SKM-1 treated with dmso at 0.1 percent for 144 hours (cell line): Measurements from ENCODE around the gene CCDC181.
"Not testable (repeated sequence)": the region's sequence is repeated elsewhere in the genome, so short reads cannot be mapped to it uniquely, and the experiment has no call there.

Experiments used
- DNase-seq: peaks from one replicate; lab custom pipeline; 2025; ENCODE audit not compliant: unreplicated experiment; lab: John Stamatoyannopoulos, UW

The CCDC181 gene

DNA sequence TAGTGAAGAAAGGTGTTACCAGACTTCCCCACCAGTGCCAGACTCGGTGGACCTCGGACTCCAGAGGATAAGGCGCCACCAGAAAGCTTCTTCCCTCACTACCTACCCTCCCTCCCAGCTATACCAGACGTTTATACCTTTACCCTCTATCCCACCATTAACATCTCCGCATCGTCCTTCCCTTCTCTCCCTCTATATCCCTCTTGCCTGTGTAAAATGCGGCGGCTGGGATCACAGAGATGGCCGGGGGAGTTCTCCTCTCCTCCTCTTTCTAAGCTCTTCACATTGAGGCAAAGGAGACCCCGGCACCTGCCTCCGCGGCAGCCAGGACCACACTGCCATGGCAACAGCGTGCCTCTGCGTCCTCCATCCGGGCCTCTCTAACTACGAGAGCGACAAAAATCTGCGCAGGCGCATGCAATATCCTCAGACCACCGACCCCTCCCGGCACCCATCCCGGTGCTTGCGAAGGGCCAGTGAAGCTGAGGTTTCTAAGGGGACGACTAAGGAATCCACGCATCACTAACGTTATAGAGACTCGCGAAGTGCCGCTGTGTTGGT is at the start of gene CCDC181:
TSS of gene CCDC181 (minus strand) at position 394 of the 561 bp plus-strand sequence. CDS start 2,547 bp downstream, outside the sequence.
- DNase-seq: peak; percentile 29

DNA sequence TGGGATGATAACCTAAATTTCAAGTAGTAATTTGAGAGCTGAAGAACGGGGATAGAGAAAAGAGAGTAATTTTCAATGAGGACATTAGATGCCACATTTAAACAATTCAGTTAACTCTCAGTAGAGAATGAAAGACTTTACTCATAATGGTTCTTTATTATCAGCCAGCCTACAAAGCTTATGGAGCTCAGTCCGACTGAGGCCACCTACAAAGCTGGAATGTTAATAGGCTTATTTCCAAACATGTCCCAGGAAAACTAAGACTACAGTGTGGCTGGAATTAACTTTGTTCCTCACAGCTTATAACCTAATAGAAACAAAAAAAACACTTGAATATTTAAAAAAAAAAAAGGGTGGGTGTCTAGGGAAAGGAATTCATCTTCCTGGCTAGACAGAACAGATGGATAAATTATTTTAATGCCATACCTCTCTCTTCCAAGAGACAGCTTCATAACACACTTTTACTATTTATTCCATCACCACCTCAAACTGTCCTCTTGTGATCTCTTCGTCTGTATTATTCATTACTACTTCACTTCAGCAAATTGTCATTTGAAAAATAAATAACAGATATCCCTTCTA is 48.6 kb upstream of the CCDC181 start:
- no peak for DNase-seq

DNA sequence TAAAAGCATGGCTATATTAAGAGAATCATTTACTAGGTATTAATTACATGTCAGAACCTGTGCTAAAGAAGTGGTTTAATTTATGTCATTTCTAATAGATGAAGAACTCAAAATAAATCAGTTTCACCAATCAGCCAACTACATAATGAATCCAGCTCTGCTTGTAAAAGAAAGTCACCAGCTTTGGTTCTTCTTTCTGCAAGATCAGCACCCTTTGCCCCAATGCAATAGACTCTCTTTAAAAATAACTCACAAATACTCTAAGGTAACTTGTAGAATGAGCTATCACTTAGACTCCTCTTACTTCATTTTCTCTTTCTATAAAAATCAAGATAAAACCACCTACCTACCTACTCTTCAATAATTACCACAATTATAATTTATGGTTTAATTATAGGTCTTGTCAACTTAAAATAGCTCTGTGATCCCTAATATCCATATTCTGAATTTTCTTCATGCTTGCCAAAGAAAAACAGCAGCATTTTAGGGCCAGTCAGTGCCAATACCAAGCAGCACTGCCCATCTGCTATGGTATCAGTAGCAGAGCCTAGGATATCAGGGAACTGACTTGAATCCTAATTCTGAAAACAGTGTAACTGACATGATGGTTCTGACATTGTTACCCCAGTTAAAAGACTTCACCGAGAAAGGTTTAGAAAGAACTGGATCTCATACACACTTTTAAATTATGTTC is 47.2 kb upstream of the CCDC181 start:
- DNase-seq: no peak

DNA sequence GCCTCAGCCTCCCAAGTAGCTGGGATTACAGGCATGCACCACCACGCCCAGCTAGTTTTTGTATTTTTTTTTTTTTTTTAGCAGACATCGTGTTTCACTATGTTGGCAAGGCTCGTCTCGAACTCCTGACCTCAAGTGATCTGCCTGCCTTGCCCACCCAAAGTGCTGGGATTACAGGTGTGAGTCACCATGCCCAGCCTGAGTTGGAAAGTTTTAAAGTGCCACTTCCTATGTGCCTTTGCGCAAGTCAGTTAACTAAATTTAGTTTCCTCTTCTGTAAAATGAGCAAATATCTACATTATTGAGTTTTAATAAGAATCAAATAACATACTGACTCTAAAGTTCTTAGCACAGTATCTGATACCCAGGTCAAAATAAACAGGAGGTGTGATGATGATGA is 46.1 kb upstream of the CCDC181 start:
- no peak for DNase-seq

DNA sequence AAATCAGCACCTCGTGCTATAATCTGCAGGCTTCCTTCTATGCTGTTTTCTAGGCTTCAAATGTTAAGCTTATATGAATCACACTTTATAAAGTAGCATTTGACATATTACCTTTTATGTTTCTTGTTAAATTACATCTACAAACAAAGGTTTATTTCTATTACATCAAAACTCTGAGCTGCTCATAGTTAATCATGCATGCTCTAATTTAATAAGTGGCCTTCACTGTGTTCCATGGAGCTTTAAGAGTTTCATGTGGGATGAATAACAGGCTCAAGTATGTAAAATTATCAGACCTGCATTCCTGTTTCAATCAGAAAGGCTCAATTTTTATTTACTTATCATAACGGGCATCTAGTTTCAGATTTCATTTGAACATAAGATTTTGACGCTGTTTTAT is 45.5 kb upstream of the CCDC181 start:
- no peak for DNase-seq

DNA sequence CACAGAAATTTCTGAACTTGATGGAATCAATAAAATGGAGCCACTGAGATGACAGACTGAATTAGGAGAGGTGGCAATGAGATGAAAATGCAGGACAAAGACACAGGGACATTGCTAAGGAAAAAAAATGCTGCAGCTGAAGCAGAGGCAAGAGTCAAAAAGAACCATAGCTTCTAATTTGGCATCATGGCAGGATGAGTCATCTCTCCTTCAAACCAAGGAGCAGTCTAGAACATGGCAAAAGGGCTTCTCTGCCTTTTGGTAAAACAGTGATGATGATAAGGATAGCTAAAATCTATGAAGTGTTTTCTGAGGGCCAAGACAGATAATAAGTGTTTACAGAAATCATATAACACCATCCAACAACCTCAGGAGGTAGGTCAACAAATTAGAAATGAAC is 41.7 kb upstream of the CCDC181 start:
- DNase-seq: no peak

DNA sequence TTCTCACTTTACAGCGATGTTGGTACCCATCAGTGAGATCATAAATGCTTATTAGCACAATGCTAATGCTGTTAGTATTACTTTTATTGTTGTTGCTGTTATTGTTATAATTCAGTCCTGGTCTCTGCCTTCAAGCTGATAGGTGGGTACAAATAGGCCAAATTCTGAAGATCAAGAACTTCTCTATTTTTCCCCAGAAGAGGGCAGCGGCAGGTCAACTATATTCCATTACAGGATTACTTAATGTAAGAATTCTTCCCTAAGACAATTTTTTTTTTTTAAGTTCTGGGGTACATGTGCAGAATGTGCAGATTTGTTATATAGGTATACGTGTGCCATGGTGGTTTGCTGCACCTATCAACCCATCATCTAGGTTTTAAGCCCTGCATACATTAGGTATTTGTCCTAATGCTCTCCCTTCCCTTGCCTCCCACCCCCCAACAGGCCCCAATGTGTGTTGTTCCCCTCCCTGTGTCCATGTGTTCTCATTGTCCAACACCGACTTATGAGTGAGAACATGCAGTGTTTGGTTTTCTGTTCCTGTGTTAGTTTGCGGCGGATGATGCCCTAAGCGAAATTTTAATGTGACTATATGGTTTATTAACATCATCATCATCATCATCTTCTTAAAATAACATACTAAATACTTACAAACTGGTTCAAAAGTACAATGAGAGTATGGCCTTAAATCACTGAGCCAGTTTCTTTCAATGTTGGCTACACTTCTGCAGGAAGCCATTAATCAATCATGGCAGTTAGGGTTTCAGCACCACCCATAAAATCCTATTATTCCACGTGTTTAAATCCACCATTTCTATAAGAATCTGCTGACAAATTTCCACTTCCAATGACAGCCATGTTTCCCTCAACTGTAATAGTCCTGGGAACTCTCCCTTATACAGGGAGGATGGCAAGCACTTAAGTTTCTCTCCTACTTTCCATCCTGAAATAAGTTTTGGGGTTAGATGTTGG is 39.3 kb upstream of the CCDC181 start:
- peak; percentile 38 for DNase-seq

DNA sequence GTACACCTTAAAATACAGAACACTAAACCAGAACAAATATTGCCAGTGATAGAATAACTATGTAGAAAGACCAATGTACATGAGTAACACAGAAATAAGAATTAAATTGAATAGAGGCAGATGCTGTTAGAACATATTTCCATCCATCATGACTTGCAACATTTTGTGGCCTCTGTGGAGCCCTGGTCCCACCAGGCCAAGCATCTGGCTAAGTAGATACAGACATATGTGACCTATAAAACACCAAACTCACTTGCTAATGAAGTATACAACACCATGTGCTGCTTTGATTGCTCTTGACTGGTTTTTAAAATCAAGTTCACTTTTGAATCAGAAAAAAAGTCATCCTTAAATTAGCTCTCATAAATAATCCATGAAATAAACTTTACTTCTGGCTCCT is 38.0 kb upstream of the CCDC181 start:
- no peak for DNase-seq

DNA sequence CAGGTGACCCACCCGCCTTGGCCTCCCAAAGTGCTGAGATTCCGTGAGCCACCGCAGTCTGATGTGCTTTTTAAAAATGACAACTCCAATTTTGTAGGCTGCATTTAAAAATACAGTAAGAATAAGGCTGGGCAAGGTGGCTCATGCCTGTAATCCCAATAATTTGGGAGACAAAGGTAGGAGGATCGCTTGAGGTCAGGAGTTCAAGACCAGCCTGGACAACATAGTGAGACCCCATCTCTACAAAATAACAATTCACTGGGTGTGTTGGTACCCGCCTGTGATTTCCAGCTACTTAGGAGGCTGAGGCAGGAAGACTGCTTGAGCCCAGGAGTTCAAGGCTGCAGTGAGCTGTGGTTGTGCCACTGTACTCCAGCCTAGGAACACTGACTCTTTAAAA is 35.1 kb upstream of the CCDC181 start:
- no peak for DNase-seq

DNA sequence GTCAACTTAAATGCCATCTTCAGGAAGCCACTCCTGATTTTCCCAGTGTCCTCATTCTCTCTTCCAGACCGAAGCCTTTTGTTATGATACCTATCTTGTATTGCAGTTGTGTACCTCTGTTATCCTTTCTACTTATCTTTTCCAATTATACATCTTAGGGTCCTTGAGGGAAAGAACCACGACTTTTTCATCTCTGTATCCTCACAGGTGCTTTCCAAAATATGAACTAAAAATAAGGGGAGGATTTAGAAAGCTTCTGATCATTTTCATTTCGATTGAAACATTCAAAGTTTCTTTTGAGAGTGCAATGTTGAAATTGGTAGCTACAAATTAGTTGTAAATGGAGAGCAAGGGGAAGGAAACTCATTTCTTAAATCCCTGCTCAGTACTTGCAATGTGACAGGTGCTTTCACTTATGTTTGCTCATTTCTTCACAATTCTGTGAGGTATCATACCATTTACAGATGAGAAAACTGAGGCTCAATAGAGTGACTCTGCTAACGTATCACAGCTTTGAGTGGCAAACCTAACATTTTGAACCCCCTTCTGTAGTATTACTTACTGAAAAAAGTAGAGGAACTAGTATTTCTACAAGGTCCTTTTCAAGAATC is 34.2 kb upstream of the CCDC181 start:
- DNase-seq: no peak

DNA sequence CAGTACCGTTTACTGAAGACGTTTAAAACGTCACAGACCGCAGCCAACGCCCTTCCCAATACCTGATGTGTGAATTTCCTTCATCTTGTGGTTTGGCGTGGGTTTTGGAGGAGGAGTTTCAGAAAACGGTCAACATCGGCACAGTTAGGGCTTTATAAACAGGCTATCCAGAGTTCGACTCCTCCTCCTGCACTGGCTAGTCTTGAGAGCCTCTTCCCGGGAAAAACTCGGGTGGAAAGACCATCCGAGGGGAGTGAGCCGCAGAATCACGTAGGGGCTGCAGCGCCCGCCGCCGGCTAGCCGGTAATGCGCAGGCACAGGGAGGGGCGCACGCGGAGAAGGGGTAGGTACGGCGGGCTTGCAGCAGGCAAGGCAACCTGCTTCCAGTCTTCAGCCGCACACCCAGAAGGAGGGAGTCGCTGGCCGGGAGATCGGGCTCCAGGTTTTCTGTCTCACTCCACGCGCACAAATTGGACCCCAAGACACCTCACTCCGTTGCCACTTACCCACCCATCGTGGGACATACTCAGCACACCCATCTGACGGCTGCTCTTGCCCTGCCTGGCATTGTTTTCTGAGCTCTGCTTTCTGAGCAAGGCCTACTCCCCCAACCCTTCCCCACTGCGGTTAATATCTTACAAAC is 33.0 kb upstream of the CCDC181 start:
- DNase-seq: no peak

DNA sequence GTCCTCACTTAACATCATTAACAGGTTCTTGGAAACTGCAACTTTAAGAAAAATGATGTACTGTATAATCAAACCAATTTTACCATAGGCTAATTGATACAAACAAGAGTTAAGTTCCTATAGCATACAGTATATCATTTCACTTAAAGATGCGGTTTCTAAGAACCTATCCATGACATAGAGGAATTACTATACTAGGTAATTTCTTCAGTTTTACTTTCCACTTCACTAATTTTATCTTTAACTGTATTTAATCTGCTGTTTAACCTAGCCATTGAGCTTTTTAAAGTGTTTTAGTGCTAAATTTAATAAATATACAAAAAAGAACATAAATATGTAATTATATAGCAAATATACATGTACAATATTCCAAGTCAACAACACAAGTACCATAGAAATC is 30.2 kb upstream of the CCDC181 start:
- DNase-seq: no peak

DNA sequence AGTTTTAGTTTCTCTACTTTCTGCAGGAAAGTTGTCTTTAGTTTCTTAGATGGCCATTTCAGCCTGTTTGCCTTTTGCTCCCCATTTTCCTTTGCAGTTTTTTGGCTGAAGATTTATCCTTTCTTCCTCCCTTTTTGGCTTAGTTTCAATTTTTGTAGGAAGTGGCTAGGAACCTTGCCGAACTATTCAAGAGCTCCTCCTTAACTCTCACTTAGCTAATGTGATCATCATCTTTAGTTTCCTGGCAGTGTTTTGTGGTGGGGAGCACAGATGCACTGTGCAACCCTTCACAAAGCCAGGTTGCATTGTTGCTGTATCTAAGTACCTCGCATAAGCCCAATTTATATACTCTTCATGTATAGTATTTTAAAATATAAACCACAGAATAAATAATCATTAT is 28.8 kb upstream of the CCDC181 start:
- DNase-seq: no peak

DNA sequence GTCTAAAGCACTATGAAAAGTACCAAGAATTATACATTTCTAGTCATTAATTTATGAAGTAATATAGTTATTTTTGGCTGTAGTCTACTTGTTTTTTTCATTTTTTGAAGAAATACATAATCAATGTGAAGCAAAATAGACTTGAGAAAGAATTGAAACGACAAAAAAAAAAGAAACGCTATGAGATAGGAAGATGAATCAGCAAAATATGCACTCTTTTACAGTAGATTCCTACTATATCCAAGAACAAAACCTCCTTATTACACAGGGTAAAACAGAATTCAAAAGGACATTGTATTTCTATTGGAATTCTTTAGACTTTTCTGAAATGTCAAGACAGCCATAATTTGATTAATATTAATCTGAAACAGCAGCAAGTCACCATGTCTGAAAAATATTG is 25.6 kb upstream of the CCDC181 start:
- DNase-seq: no peak

DNA sequence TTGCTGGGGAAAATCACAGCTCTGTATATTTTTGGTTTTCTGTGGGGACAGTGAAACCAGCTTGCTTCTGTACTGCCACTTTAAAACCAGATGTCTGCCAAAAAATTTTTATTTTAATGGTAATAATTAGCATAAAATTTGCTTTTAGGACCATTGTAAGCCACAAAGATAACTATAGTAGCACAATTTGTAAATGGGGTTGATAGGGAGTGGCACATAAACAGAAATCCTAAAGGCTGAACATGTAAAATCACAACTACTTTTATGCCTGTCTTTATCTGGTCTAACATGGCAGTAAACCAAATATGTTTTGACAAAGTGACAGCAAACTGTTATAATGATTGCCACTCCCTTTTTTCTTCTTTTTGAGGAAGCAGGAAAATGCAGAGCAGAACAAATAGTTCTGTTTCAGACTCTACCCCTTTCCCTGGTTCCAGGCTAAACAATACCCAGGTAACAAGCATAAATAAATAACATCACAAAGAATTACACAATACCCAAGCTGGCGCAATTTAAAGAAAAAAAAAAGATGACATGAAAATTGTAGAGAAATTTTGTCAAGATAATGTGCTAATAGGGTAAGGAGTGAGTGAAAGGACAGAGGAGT is 24.0 kb upstream of the CCDC181 start:
- no peak for DNase-seq

DNA sequence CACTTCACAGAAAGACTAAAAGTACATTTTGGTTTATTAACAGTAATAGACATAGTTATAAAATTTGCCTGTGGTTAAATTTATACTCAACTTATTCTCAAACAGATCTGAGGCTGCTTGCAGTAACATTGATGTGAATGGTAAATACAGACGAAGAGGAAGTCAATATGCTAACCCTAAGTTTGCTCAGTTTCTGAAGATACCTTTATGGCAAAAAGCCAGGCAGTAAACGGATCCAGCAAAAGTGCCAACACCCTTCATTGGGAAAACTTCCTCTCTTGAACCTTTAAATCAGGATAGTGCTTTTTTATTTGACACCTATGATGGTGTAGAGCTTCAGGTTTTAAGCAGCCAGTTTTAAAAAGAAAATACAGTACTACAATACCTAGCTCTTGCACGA is 16.6 kb upstream of the CCDC181 start:
- DNase-seq: no peak

DNA sequence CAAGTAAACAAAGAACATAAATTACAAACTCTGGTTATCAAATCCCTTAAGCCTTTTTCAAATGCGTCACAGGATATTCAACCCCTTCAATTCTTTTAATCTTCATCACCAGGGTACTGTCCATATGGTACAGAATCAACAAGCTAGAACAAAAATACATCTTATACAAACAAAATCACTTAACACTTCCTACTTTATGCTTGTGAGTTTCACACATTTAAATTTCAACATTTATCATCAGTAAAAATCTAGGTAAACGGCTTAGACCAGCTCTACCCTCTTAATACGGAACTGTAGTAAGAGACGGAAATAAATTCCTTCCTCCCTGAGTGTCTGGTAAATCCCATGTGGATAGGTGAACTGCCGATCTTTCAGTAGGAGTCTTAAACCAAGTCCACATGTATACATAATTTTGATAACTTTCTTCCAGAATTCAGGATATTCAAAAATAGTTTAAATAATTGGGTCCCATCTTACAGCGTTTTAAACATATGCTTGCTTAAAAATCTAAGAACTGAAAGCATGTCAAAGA is 1.0 kb downstream of the CCDC181 start:
- no peak for DNase-seq

DNA sequence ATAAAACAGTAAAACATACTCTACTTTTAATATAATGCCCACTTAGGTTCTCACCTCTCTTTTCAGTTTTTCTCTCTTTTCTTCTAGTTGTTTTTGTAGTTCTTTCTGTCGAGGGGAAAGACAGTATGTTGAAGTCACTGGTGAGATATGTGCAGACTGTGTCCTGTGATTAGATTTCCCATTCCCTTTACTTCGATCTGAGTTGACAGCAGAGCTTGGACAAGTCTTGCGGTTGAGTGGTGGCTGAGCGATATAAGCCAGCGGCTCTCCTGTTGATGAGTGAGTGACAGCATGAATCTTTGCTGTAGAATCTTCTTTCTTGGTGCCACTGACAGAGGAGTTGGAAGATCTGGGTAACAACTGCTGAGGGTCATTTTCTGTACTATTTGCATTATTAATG is 6.0 kb downstream of the CCDC181 start:
- no peak for DNase-seq

DNA sequence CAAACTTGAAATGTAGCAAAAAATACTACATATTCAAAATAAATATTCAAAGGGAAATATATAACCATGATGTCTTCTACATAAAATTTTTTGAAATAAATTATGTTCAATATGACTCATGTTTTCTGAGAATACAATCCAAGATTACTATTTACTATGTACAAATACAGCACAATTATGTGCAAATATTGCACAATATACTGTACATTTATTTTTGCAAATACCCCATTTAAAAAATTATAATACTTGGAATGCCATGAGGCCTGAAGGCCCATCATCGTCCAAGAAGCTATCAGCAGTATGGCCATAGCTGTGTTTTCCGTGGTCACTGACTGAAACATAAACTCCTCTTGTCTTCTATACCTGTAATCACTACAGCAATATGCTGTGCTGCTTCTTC is 12.3 kb downstream of the CCDC181 start:
- DNase-seq: no peak

DNA sequence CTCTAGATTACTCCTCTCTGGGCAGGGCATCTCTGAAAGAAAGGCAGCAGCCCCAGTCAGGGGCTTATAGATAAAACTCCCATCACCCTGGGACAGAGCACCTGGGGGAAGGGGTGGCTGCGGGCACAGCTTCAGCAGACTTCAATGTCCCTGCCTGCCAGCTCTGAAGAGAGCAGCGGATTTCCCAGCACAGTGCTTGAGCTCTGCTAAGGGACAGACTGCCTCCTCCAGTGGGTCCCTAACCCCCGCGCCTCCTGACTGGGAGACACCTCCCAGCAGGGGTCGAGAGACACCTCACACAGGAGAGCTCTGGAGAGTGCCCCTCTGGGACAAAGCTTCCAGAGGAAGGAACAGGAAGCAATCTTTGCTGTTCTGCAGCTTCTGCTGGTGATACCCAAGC is 18.9 kb downstream of the CCDC181 start:
- DNase-seq: not testable (repeated sequence)
